ENCODE data around the gene FBXL17.
"Not testable (repeated sequence)": the region's sequence is repeated elsewhere in the genome, so short reads cannot be mapped to it uniquely, and the experiment has no call there.

FBXL17 gene

DNA sequence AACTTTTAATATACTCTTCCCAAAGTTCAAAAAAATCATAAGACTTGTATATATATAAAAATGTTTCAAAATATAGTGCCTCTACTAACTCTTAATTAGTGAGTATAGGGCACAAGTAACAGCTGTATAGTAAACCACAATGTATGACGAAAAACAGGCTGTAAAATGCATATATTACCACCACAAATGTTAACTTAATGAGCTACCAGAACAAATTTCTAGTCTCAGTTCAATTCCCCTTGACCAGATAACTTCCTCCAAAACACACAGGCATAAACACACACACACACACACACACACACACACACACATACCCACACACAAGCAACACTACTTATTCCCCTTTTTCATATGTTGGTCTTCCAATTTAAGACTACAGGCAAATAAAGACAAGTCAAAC lies 78.8 kb downstream of the FBXL17 start:
- DNase-seq, result no peak

- DNase-seq, result no peak
Observed at GRCh38 chr5:108297042-108297601, 84.8 kb downstream of the FBXL17 start.

- no peak for DNase-seq
Observed at GRCh38 chr5:108295578-108296368, 86.1 kb downstream of the FBXL17 start.

DNA sequence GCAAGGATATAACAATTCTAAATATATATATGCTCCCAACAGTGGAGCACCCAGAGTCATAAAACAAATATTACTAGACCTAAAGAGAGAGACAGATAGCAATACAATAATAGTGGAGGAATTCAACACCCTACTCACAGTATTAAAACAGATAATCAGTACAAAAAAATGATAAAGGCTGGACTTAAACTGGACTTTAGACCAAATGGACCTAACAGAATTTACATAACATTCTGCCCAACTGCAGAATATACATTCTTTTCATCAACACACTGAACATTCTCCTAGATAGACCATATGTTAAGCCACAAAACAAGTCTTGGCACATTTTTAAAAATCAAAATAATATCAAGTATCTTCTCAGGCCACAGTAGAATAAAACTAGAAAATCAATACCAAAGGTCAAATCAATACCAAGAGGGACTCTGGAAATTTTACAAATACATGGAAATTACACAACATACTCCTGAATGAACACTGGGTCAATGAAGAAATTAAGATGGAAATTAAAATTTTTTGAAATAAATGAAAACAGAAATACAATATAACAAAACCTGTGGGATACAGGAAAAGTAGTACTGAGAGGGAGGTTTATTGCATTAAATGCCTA lies 100.8 kb downstream of the FBXL17 start:
- no peak for DNase-seq

DNA sequence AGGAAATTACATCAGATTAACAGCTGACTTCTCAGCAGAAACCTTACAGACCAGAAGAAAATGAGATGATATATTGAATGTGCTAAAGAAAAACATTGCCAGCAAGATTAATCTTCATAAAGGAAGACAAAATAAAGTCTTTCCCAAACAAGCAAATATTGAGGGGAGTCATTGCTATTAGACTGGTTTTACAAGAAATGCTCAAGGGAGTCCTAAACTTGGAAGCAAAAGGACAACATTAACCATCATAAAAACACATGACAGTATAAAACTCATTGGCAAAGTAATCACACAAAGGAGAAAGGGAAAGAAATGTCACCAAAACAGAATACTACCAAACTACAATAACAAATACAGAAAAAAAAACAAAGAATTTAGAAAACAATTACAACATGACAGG lies 101.7 kb downstream of the FBXL17 start:
- DNase-seq, result no peak

- DNase-seq, result no peak
Observed at GRCh38 chr5:108278285-108279240, 103.3 kb downstream of the FBXL17 start.

- no peak for DNase-seq
Observed at GRCh38 chr5:108276187-108277050, 105.5 kb downstream of the FBXL17 start.

GRCh38 chr5:108274080-108274479 lies 107.8 kb downstream of the FBXL17 start:
- DNase-seq, result not testable (repeated sequence)

DNA sequence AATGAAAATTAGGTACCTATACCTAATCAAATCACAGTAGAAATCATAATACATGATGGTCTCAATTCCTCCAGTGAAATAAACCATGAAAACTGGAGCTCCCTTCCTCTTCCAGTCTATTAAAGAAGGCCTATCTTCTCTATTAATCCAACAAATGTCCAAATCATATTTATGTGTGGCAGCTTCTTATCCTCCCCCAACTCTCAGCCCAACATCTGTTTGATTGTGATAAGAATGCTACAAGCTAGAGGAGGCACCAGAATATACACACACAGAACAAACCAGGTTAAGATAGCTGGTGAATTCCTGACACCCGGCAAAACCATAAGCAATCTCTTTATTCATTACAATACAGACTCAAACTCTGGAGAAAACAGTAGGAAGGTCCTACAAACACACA lies 110.8 kb downstream of the FBXL17 start:
- DNase-seq, result no peak

GRCh38 chr5:108266242-108266641 lies 115.7 kb downstream of the FBXL17 start:
- no peak for DNase-seq

DNA sequence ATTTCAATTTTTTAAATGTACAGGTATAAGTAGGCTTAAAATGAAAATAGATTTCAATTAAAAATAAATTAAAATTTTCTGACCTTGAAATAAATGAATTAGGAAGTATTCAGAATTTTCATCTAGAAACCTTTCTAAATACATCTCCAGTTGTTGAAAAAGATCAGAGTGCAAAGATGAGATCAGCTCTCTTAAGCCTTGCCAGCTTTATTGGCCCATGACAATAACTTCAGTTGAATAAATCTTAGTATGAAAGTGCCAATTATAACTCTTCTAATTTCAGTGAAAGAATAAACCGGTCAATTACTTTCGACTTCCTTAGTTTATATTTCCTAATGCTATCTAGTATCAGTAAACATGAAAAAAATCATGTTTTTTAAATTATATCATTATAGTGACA lies 117.4 kb downstream of the FBXL17 start:
- DNase-seq, result peak in 1 of 2 experiments; percentile 10

- DNase-seq, result no peak
Observed at GRCh38 chr5:108263338-108263737, 118.6 kb downstream of the FBXL17 start.

- no peak for DNase-seq
Observed at GRCh38 chr5:108260858-108261170, 121.1 kb downstream of the FBXL17 start.

DNA sequence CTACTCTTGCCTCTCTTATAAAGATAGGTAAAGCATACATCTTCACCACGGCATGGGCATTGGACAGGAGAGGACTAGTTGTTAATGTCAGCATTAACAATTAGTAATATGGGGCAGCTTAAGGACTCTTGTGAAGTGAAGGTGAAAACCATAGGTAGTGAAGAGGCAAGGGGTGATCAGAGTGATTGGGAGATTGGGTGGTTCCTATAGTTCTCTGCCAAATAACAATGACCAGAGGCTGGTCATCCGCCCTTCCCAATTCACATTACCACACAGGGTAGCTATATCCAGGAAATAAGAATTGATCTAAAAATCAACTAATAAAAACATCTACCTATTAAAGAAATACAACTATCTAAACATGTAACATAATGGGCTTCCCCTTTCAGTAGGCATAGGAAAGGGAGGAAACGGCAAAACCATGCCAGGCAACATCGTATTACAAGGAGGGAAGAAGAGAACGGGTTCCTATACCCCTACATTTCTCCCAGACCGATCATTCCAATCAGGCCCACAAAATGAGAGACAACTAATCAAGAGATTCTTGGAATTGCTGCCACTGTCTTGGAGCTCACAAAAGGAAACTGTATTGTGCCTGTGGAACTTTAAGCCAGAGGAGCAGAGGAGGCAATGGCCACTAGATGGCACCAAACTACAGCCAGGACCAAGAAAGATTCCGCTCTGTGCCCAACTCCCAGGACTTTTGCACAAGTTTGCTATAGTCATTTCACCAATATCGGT lies 121.6 kb downstream of the FBXL17 start:
- peak; percentile 38 to 82 for DNase-seq

GRCh38 chr5:108259306-108259705 lies 122.6 kb downstream of the FBXL17 start:
- DNase-seq, result no peak

DNA sequence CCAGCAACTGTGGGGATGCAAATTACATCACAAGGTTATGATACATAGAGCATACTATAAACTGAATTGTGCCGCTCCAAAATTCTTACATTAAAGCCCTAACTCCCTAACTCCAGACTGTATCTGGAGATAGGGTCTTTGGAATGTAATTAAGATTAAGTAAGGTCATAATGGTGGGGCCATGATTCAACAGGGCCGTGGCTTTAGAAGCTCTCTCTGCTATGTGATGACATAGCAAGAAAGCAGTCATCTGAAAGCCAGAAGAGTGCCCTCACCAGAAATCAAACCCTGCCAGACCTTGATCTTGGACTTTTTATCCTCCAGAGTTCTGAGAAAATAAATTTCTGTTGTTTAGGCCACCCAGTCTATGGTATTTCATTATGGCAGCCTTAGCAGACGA lies 123.9 kb downstream of the FBXL17 start:
- no peak for DNase-seq

- DNase-seq, result no peak
Observed at GRCh38 chr5:108255468-108255867, 126.4 kb downstream of the FBXL17 start.

DNA sequence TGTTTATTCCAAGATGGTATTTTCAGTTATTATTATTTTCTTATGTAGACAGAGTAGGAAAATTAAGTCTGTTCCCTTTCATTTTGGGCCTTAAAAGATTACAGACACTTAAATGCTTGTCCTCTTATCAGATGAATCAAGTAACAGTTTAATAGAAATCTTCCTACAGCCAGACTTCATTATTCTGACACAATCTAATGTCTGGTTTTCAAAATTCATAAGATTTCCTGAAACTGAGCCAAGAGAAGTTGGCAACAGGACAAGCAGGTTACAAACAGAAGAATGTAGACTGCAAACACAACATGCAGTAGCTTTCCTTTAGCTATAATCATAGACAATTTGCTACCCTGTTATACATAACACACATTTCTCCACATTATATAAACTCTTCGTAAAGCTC lies 130.5 kb downstream of the FBXL17 start:
- peak in 1 of 2 experiments; percentile 31 for DNase-seq

DNA sequence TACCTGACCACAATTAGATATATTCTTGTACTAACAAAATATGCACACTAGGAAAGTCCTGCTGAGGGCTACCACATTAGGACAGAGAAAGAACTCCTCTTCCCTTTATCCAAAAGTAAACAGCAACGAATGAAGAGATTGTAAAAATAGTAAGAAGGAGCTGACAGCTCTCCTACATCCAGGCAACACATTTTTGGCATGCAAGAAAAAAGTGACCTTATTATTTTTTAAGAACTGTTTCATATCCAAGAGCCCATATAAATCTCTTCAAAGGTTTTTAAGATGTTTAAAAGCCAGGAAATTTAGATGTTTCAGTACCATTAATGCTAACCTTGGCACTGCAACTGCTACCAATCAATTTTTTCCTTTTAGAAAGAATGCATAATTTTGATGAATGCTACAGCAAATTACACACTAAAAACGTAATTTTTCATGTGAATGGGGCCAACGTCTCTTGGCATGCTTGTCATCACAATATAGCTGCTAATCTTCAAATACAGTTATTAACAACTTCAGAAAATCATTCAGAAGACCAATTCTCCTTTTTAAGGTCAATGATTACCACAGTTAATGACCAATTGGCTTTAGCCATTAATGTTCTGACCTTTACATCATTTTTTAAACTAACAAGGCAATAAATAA lies 132.0 kb downstream of the FBXL17 start:
- DNase-seq, result no peak

GRCh38 chr5:108249095-108249784 lies 132.7 kb downstream of the FBXL17 start:
- DNase-seq, result no peak

Data from NCI-H446 (cell line).